ENCODE data around the gene AQP12B.

AQP12B gene

DNA sequence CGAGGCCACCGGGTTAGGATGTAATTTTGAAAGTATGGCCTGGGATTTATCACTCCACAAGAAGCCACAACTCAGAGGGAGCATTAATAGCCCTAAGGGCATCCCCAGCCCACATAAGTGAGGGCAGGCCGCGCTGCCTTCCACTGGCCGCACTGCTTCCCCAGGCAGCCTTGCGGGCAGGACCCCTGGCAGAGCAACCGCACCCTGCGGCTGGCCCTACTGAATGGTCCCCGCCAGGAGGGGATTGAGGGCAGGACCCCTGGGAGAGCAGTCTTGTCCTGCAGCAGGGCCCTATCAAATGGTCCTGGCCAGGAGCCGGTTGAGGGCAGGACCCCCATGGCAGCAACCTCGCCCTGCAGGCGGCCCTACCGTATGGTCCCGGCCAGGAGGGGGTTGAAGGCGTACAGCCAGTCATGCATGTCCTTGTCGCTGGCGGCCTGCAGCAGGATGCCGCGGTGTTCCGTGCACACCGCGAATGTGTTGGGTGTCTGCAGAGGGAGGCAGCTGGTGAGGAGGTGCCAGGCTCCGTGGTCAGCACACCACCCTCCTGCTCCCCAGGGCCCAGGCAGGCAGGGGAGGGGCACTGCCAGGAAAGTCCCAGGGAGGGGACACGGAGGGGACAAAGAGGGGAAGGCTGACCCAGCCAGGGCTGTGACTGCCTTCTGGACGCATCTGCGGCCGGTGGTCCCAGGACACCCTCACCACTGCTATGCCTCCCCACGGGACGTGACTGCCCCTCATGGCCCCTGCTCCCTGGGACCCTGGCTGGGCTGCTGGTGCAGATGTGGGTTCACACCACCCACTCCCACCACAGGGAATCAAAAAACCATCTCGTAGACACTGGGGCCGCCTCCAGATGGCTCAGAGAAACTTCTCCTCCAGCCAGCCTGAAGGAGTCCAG lies 35.2 kb upstream of the AQP12B start:
- DNase-seq (ENCODE audit: low spot score): no peak

DNA sequence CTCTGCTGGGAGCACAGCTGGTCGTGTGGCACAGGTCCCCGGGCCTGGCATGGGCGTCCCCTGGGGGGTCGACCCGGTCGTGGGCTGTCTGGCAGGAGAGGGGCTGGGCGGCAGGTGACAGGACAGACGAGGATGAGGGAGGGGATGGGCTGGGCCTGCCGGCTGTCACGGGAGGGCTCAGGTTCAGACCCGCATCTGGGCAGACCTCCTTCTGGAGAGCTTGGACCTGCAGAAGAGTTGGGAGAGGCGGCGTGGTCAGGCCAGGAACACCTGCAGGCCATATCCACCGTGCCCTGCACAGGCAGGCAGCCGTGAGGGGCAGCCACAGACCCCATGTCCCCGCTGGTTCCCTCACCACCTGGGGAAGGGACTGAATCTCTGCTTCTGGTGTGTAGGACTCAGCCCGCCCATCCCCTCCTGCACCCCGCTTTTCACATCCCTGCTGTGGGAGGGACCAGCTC lies 34.5 kb upstream of the AQP12B start:
- DNase-seq (ENCODE audit: low spot score): no peak

DNA sequence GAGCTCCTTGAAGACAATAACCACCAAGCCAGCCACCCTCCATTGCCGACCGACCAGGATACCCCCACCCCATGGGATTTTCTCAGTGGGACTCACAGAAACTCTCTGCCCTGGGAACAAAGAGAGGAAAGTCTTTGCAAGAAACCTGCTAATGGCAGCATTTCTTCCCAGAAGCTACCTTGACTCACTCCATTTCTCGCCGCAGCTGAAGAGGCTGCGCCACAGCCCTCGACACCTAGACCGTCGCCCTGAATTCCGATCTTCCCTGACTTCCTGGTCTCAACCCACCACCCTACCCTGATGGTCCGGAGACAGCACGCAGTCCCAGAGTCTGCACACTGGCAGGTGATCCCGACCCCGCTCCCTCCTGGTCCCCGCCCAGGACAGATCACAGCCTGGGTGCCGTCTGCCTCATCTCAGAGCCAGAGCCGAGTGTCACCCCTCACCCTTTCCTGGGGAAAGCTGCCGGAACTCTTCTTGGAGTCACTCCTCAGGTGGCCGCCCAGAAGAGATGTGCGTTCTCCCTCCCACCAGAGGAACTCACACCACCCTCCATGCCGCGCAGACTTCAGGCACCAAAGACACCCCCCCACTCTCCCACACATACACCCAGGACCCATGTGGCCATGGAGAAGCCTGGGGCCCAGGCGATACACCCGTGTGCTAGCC lies 33.6 kb upstream of the AQP12B start:
- no peak for DNase-seq (ENCODE audit: low spot score)

DNA sequence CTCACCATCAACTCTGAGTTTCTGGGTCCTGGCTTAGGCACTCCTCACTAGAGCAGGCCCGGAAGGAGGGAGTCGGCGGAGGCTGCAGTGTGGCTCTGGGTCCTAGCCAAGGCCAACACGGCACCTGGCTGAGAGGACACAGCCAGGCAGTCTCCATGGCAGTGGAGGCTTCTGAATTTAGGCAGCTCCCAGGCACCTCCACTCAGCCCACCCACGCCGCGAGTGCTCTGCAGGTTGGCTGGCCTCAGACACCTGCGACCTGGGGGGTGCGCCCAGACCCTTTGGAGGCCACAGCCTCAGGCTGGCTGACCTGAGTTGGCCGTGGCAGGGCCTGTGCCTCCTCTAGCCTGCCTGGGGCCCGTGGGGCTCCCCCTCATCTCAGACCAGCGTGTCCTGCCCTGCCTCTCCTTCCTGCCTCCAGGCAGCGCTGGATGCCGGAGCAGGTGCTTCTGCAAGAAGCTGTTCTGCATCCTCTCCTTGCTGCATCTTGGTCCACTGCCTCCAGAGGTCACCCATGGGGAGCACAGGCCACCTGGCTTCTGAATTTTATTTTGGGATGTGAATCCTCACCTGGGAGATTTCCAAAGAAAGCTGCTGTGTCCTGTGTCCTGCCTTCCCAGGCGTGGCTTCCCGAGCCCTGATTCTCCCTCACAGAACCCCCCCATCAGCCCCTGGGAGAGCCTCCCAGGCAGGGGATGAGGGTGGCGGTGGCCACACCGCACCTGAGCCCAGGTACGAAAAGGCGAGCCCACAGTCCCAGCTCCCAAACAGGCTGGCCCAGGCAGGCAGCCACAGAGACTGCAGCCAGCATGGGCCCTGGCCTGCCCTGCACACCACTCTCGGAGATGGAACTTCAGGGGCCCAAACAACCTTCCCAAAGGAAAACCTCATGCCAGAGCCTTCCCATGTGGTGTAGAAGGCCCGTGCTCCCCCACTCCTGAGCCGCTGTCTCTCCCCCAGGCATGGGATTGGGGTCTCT lies 32.4 kb upstream of the AQP12B start:
- DNase-seq (ENCODE audit: low spot score): no peak

DNA sequence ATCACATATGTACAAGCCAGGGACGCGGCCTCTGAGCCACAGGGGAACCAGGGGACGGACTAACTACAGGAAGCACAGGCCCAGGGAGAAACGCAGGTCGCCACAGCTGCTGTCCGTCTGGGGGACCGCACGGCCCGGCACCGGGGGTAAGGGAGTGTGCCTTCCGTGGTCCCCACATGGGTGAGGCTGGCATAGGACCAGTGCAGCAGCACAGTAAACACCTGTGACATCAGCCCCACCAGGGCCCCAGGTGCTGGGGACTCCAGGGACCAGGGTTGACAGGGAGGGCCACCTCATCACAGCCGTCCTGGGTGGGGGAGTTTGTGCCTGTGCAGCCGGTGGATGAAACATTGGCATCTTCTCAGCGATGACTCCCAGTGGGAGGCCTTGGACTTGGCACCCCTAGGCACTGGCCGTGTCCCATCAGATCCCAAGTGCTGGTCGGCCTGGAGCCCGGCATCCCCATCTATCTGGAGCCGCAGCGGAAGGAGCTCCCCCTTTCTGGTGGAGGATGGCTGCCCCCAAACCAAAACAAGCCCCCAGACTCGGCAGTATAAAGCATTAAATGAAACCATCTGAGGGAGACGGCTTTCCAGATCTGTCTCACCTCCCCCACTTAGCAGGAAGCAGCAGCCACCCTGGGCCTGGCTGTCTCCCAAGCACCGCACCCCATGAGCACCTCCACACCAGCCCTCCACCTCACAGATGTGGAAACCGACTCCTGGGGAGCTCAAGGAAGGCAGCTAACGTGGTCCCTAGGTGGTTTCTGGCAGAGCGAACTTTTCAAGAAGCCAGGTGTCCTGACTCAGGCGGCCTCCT lies 31.5 kb upstream of the AQP12B start:
- no peak for DNase-seq (ENCODE audit: low spot score)

DNA sequence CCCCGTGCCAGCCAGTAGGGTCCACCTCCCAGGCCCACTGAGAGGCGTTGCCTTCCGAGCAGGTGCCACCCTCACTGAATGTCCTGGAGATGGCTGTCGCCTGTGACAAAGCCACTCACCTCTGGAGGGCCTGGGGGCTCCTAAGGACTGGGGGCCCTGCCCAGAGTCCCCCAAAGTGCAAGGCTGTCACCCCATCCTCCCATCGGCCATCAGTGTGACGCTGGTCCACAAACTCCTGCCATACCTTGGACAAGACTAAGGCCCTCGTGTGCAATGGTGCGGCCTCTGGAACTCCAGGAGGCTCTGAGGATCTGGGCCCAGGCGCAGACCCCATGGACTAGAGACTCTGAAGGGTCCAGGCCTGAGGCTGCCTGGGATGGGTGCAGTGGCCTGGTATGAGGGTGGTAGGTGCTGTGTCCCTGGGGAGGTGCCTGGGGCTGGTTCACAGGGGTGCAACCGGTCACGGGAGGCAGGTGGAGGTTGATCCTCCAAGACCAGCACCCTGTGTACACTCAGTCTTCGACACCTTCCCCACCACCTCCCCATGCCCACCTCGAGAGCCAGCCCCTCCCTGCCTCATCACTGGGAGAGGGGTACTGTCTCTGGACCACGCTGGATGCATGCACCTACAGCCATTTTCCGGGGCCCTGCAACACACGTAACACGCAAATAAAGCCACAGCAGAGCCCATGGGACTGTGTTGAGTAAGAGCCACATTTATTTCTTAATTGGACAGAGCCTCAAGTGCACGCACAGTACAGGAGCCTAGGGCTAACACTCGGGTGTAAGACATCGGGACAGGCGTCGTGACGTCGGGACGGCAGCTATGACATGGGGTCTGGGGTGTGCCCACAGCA lies 30.6 kb upstream of the AQP12B start:
- no peak for DNase-seq (ENCODE audit: low spot score)

DNA sequence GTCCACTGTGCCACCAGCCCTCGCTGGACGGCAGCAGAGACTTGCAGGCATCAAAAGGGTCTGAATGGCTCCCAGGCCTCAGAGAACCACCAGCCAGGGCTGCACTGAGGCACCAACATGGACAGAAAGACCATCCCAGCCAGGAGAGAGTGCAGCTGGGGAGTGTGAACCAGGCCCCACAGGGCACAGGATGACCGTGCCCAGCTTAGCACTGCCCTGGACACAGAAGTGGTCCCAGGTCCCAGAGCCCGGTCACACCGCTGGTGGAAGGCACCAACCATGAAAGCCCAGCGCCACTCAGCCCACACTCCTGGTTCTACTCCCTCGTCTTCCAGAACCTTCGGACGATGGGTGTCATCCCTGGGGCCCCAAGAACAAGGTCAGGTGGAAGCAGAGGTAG lies 29.4 kb upstream of the AQP12B start:
- no peak for DNase-seq (ENCODE audit: low spot score)

DNA sequence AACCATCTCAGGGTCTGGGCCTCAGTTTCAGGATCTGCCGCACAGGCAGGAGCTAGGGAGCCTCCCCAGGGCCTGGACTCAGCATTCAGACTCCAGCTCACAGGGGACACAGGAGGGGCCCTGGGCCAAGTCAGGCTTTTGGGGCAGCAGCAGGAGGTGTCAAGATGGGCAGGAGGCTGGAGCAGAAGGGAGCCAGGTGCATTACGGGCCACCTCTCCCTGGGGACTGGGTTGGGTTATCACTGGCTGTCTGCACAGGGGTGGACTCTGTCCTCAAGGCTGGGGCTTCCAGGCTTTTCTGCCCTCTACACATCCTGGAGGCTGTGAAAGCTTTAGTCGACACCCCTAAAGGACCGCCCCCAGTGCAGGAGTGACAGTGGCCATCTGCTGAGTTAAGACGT lies 29.0 kb upstream of the AQP12B start:
- DNase-seq (ENCODE audit: low spot score): no peak

DNA sequence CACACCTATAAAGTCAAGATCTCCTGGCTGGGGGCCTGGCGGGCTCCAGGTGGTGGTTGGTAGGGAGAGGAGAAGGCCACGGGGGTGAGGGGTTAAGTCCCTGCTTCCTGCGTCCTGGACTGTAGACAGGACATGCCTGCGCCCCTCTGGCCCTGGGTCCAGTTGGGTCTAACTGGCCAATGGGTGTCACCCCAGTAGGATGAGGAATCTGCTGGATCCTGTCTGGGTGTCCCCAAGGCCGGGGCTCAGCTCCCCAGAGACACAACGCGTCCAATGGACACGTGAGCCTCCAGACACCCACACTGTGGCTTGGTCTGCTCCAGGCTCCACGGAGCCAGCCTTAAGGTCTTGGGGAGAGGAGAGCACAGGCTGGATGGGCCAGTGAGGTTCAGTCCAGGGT lies 28.6 kb upstream of the AQP12B start:
- DNase-seq (ENCODE audit: low spot score): no peak

DNA sequence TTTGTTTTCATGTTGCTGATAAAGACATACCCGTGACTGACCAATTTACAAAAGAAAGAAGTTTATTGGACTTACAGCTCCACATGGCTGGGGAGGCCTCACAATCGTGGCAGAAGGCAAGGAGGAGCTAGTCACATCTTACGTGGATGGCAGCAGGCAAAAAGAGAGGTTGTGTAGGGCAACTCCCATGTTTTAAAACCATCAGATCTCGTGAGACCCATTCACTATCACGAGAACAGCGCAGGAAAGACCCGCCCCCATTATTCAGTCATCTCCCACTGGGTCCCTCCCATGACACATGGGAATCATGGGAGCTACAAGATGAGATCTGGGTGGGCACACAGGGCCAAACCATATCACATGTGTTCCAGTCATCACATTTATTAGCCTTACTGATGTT lies 25.8 kb upstream of the AQP12B start:
- no peak for DNase-seq (ENCODE audit: low spot score)

DNA sequence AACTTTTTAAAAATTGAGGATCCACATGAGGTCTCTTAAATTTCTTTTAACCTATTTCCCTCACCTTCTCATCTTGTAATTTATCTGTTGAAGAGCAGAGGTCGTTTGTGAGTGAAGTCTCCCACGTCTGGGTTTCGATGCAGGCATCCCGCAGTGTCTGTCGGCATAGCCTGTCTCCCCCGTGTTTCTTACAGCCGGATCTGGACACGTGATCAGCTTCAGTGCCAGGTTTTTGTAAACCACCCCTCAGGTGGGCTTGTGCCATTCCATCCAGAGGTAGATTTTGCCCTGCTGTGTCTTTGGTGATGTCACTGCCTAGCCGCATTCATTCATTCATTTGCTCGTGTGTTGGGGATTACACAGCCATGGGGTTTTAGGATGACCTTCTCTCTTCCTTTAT lies 25.1 kb upstream of the AQP12B start:
- no peak for DNase-seq (ENCODE audit: low spot score)

DNA sequence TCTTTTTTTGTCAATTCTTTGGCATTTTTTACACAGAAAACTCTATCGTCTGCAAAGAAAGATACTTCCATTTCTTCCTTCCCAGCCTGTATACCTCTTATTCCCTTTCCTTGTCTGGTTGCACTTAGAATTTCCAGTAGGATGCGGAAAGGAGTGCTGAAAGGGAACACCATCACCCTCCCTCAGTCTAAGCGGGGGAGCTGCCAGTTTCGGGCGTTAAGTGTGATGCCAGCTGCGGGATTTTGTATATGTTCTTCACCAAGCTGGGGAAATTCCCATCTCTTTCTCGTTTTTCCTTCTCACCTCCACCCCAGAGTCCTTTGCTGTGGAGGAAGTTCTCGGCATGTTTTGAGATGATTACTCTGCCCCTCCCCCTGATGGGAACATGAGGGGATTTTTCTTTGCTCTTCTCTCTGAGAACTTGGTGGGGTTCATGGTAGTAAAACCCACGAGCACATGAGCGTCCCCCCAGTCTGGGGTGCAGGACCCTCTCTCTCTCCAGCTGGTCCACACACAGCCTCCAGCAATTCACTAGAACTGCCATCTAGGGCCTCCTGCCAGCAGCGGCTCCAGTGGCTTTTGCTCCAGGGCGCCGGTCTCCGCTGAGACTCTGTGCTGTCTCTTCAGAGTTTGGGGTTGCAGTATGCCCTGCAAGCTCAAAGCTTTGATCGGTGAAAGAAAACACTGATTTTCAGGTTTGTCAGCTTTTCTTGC lies 24.5 kb upstream of the AQP12B start:
- DNase-seq (ENCODE audit: low spot score): no peak

DNA sequence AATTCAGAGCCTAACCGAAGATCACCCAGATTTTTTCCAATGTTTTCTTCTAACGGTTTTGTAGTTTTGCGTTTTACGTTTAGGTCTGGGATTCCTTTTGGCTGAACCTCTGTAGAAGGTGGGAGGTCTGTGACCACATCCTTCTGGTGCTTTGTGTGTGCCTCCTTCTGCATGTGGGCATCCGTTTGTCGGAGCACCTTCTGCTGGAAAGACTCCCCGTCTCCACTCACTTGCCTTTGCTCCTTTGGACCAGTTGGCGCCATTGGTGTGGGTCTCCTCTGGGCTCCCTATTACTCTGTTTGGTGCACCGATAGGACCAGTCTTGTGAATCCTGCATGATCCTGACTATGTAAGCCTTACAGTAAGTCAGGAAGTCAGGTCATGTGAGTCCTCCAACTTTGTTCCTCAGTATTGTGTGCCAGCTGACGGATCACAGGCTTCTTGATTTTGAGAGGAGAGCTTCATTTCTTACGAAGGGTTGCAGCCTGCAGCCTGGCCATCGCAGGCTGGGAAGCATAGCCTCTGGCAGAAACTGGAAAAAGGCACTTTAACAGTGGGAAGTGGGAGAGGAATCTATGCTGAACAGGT lies 22.6 kb upstream of the AQP12B start:
- DNase-seq (ENCODE audit: low spot score): no peak

DNA sequence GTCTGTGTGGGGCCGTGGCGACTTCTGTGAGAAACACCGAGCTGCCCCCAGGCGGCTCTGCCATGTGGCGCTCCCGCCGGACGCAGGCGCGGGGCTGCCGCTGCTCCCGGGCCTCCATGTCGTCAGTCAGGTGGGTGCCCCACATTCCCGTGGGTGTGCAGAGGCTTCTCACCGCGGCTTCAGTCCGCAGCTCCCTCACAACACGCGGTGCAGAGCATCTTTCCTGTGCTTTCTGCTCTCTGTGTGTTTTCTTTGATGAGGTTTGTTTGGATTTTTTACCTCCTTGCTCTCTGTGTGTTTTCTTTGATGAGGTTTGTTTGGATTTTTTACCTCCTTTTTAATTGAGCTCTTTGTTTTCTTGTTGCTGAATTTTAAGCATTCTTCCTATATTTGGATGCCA lies 22.0 kb upstream of the AQP12B start:
- DNase-seq (ENCODE audit: low spot score): no peak

DNA sequence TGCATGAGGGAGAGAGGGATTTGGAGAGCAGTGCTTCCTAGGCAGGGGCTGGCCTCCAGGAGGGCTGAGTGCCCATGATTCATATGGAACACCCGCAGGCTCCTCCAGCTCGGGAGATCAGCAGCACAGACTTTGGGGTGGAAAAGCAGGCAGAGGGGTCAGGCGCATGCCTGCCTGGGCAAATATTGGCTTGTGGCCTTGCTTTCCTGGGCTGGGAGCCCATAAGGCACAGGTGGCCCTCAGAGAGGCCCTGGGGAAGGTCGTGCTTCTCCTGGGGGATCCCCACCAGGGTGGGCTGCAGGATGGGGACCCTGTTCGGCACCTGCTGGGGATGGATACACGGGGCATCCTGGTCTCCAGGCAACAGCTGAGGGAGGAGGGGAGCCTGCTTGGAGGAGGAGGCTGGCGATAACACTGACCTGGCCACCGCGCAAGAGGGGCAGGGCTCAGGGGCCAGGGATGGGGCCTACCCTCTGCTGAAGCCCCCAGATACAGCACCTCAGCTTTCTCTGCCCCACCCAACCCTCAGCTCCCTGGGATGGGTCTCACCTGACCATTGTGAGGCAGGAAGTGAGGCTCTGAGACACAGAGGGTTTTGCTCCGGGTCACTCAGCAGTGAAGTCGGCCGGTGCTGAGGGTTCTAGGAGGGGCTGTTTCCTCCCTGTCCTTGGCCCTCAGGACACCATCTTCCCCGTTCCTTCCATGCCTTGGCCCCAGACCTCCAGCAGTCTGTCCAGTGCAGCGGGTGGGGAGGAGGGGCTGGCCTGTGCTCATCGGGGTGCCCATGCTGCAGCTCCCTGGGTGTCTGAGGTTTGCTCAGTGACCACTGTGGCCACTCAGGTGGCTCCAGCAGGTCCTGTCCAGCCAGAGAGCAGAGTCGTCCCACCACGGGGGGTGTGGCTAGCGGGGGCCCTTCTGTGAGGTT lies 21.0 kb upstream of the AQP12B start:
- no peak for DNase-seq (ENCODE audit: low spot score)

DNA sequence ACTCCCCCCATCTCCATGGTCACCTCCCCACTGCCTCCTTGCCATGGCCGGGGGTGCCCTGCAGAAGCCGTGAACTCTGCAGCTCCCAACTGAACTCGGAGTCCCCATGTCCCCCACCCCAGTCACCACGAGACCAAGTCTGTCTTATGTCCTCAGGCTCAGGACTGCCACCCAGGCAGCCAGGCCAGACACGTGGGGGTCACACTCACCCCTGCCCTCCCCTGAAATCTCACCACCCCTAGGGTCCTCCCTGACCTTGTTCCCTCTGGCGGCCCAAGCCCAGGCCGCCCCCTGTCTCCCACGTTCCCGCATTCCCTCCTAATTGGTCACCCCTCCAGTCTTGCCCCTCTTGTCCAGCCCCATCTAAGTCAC lies 19.9 kb upstream of the AQP12B start:
- no peak for DNase-seq (ENCODE audit: low spot score)

DNA sequence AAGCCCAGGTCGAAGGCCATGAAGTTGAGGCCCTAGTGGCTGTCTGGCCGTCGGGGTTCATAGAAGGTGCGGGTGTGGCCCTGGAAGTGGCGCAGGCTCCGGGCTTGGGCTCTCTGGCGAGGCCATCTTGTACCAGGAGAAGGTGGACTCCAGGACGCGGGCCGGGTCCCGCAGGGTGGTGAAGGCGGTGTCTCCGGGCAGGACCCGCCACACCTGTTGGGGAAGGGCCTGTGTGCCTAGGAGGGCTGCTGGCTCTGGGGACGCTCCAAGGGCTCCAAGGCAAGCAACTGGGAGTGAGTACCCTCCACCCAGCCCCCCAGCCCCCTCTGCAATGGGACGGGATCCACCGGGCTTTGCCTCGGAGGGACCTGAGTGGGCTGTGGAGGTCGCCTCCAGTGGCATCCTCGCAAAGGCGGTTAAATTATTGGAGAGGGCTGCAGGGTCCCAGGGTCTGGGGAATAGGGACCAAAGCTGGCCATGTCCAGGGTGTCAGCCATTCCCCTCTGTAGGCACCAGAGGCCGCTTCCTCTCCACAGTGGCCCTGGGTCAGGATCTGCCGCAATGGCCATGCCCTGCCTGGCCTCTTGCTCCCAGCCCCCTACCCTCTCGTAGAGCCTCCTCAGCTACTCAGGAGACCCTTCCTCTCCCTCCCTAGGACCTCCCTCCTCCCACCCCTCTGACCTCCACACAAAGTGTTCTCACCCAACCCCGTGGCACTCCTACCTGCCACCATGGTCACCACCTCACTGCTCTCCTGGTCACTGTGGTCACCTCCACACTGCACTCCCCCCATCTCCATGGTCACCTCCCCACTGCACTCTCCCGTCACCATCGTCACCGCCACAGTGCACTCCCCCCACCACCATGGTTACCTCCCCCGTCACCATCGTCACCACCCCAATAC lies 19.3 kb upstream of the AQP12B start:
- DNase-seq (ENCODE audit: low spot score): no peak
